OCI-LY3 (cell line): ENCODE measurements around the gene MAN2A1.

Source experiments
- H2AFZ ChIP-seq: fragments of 200-600, 300-600 bp; shearing (Covaris generic); 2 replicates; pipeline ENCODE4 v1.6.0; 2014; ENCODE audit warnings: antibody characterized with exemption, low read depth, low read length
- H3K27ac ChIP-seq: fragments of 200-600, 300-600 bp; sonication (generic); 2 replicates; pipeline ENCODE4 v1.5.1; 2014; ENCODE audit warnings: mild to moderate bottlenecking, low read length, moderate library complexity, mixed read lengths
- H3K27me3 ChIP-seq: fragments of 200-600, 300-600 bp; sonication (generic); 2 replicates; pipeline ENCODE4 v1.6.1; 2014; ENCODE audit warnings: low read depth, low read length, mixed read lengths
- H3K36me3 ChIP-seq: fragments of 200-600, 300-600 bp; sonication (generic); replicated peaks from 2 replicates; pipeline ENCODE3; 2014; ENCODE audit warnings: low read depth, low read length, mixed read lengths
- H3K4me1 ChIP-seq: fragments of 300-600, 200-600 bp; sonication (generic); 2 replicates; pipeline ENCODE4 v1.6.1; 2014; ENCODE audit warnings: low read length, mixed read lengths
- H3K4me2 ChIP-seq: fragments of 200-600, 300-600 bp; sonication (generic); 2 replicates; pipeline ENCODE4 v1.6.1; 2014; ENCODE audit warnings: low read length, mixed read lengths
- H3K4me3 ChIP-seq: fragments of 300-600, 200-600 bp; sonication (generic); 2 replicates; pipeline ENCODE4 v1.5.1; 2014; ENCODE audit warnings: antibody characterized with exemption, mild to moderate bottlenecking, low read length, moderate library complexity
- H3K79me2 ChIP-seq: fragments of 300-600, 200-600 bp; shearing (Covaris generic); 2 replicates; pipeline ENCODE4 v1.6.1; 2014; ENCODE audit warnings: mild to moderate bottlenecking, low read length, mixed read lengths
- H3K9ac ChIP-seq: fragments of 300-600, 200-600 bp; shearing (Covaris generic); 2 replicates; pipeline ENCODE4 v1.6.0; 2014; ENCODE audit warnings: mild to moderate bottlenecking, low read length, moderate library complexity
- H3K9me3 ChIP-seq: fragments of 200-600, 300-600 bp; shearing (Covaris generic); 2 replicates; pipeline ENCODE4 v1.6.1; 2014; ENCODE audit warnings: low read length, mixed read lengths; ENCODE audit not compliant: insufficient read depth
- H4K20me1 ChIP-seq: fragments of 200-600, 300-600 bp; sonication (generic); 2 replicates; pipeline ENCODE4 v1.6.1; 2016; ENCODE audit warnings: low read length, mixed read lengths; ENCODE audit not compliant: insufficient read depth
- EZH2phosphoT487 ChIP-seq: fragments of 200-600 bp; shearing (Covaris generic); IDR thresholded peaks from 2 replicates; pipeline ENCODE4 v1.6.1; 2018; ENCODE audit warnings: antibody characterized with exemption, mixed run types, low read depth
- TF ChIP-seq, protein P1 (sequence below): fragments of 200-600, 300-600 bp; sonication (generic); IDR thresholded peaks from 2 replicates; pipeline ENCODE4 v1.5.1; 2014; ENCODE audit warnings: antibody characterized with exemption, low read length, low read depth

MAN2A1 gene

DNA sequence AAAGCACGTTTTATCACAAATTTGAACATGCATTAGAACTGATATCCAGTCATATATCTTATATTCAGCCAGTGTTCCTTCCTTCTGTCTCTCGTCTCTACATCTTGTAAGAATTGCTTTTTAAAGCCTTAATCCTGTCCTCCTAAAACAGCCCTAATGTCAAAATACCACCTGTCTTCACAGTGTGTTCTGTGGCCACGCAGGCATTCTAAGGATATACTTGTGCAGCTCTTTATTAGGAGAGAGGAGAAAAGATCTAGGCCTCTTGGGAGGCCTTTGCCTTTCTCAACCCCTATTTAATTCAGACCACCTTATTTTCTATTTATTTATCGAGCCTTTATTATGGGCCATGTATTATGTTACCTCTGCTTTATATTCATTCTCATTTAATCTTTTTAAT lies 78.3 kb downstream of the MAN2A1 start:
- Histone ChIP-seq H2AFZ (no peak overlapping the region), H4K20me1 (no peaks in the 10 kb centered on the region), H3K9me3 (no peaks in the 10 kb centered on the region), H3K79me2 (peaks cover 4% of the 10 kb centered on the region; the same call in 1 of the 2 replicates), H3K4me3 (no peak overlapping the region), H3K4me2 (no peak overlapping the region), H3K9ac (no peak overlapping the region), H3K36me3 (peaks cover 16% of the 10 kb centered on the region), H3K27me3 (no peaks in the 10 kb centered on the region), H3K27ac (no peak overlapping the region), H3K4me1 (no peaks in the 10 kb centered on the region)
- TF ChIP-seq, protein P1, sequence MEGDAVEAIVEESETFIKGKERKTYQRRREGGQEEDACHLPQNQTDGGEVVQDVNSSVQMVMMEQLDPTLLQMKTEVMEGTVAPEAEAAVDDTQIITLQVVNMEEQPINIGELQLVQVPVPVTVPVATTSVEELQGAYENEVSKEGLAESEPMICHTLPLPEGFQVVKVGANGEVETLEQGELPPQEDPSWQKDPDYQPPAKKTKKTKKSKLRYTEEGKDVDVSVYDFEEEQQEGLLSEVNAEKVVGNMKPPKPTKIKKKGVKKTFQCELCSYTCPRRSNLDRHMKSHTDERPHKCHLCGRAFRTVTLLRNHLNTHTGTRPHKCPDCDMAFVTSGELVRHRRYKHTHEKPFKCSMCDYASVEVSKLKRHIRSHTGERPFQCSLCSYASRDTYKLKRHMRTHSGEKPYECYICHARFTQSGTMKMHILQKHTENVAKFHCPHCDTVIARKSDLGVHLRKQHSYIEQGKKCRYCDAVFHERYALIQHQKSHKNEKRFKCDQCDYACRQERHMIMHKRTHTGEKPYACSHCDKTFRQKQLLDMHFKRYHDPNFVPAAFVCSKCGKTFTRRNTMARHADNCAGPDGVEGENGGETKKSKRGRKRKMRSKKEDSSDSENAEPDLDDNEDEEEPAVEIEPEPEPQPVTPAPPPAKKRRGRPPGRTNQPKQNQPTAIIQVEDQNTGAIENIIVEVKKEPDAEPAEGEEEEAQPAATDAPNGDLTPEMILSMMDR, result no peak
- no peak for TF ChIP-seq EZH2phosphoT487

DNA sequence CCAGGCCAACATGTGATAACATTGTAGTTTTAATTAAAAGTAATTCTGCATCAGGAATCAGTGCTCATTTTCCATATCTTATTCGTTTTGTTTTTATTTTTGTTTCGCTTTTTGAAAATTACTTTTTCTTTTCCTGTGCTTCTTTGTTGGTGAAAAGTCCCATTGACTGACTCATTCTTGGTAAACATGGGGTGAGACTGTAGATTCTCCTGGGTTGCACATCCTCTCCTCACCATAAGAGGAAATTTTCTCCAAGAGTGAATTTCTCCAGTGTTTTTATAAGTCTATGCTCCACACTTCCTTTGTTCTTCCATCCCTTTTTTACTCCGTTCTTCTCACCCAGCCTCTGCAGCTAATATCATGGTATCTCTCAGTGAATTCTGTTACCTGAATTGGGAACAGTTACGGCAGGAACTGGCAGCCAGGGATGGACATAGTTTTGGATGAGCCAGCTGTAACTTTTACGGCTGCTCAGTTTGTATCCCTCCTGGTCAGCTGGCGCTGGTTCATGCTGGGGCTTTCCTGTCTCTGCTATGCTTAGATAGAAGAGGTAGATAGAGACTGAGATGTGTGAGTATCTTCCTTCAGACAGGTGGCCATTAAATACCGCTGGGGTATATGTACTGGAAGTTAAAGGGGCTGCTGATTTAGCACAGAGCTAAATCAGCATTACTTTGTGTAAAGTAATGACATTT lies 80.0 kb downstream of the MAN2A1 start:
- no peaks in the 10 kb centered on the region for H3K4me1 ChIP-seq

DNA sequence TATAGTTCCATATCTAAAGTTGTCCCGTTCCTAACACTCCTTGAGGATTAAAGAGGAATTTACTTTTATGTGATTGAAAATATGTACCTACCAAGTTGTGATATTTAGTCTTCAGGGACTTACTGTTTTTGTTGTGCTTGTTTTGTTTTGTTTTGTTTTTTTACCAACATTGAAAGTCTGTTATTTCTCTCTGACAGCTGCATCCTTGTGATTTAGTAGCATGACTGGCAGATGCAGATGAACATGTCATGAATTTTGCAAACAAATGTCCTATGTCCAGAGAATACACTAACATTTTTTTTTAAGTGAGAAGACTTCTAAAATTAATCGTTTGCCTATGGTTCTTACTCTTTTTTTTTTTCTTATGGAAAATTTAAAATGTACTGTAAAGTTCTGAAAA lies 85.4 kb downstream of the MAN2A1 start:
- no peaks in the 10 kb centered on the region for H3K9me3 ChIP-seq
- H3K27ac ChIP-seq, result no peak overlapping the region
- H3K79me2 ChIP-seq, result no peaks in the 10 kb centered on the region
- H4K20me1 ChIP-seq, result no peaks in the 10 kb centered on the region
- H2AFZ ChIP-seq, result no peak overlapping the region
- no peak overlapping the region for H3K4me3 ChIP-seq
- H3K4me1 ChIP-seq, result no peaks in the 10 kb centered on the region
- no peak overlapping the region for H3K4me2 ChIP-seq
- no peak overlapping the region for H3K9ac ChIP-seq
- no peaks in the 10 kb centered on the region for H3K27me3 ChIP-seq
- no peak for TF ChIP-seq EZH2phosphoT487
- TF ChIP-seq, protein P1, result no peak
- peaks cover 12% of the 10 kb centered on the region for H3K36me3 ChIP-seq

More for the DNA sequence above, 80.0 kb downstream of the MAN2A1 start:
- Histone ChIP-seq H3K79me2 (peaks cover 4% of the 10 kb centered on the region; the same call in 1 of the 2 replicates), H3K27ac (no peak overlapping the region), H3K4me3 (no peak overlapping the region), H3K36me3 (peaks cover 14% of the 10 kb centered on the region), H2AFZ (no peak overlapping the region), H4K20me1 (no peaks in the 10 kb centered on the region), H3K9ac (no peak overlapping the region), H3K9me3 (no peaks in the 10 kb centered on the region), H3K4me2 (no peak overlapping the region), H3K27me3 (no peaks in the 10 kb centered on the region)
- TF ChIP-seq, protein P1, result no peak
- no peak for TF ChIP-seq EZH2phosphoT487

DNA sequence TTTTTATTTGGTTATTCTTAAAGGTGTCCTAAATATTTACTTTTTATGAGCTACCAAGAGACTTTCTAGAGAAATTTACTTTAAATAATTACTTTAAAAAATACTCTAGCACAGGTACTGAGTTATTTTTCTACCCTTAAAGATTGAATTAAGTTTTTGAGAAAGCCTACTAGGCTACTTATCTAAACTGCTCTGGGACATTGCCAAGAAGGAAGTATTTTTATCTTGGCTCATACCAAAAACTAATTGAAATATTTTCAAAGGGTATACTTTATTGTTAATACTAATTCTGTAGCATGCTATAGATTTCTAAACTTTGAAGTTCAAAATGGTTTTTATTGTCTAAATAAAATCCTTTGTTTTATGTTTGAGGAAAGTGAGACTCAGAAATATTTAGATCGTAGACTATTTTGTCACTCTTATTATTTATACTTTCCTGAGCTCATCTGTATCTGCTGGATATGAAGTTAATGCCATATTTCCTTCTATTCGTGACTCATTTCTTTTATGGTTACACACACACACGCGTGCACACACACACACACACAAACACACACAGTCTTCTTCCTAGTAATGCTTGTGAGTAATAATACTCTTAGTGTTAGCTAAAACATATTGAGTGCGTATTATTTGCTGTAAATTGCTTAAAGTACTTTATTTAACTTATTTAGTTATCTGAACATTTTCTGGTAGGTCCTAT lies 89.5 kb downstream of the MAN2A1 start:
- no peak overlapping the region for H3K27ac ChIP-seq

More for the DNA sequence above, 89.5 kb downstream of the MAN2A1 start:
- Histone ChIP-seq H3K36me3 (peaks cover 8% of the 10 kb centered on the region), H3K9ac (no peak overlapping the region), H3K4me1 (no peaks in the 10 kb centered on the region), H3K9me3 (no peaks in the 10 kb centered on the region), H3K4me2 (no peak overlapping the region), H3K27me3 (no peaks in the 10 kb centered on the region), H3K4me3 (no peak overlapping the region), H3K79me2 (no peaks in the 10 kb centered on the region), H4K20me1 (no peaks in the 10 kb centered on the region), H2AFZ (no peak overlapping the region)
- TF ChIP-seq EZH2phosphoT487, result no peak
- TF ChIP-seq, protein P1, result no peak
